Ascending aorta (tissue), 2 donors: ENCODE results near the gene CT47C1. TPM values are rescaled to one million over a fixed set of nuclear protein-coding genes. Genes with fewer than 3 reads are reported as not detected.
A peak's percentile ranks its signal among the peaks of the same experiment; 100 is the strongest.

Source experiments
- DNase-seq, 2 donors: peaks; one replicate each; pipeline ENCODE4 v3.0.0-alpha.2; 2019; ENCODE audit warnings: low spot score in 2 of 2
- H3K27ac ChIP-seq, 2 donors: fragments of 200-600 bp; sonication (generic); one replicate each; pipeline ENCODE4 v1.5.1; 2016 to 2017; ENCODE audit warnings: mild to moderate bottlenecking in 1 of 2
- H3K27me3 ChIP-seq: fragments of 200-600 bp; sonication (generic); one replicate; pipeline ENCODE4 v1.5.1; 2017
- H3K36me3 ChIP-seq, 2 donors: fragments of 200-600 bp; sonication (generic); one replicate each; pipeline ENCODE4 v1.5.1; 2016
- H3K4me1 ChIP-seq, 2 donors: fragments of 200-600 bp; sonication (generic); one replicate each; pipeline ENCODE4 v1.5.1; 2016 to 2017; ENCODE audit warnings: mild to moderate bottlenecking in 1 of 2
- H3K4me3 ChIP-seq, 2 donors: fragments of 200-600 bp; sonication (generic); one replicate each; pipeline ENCODE4 v1.5.1; 2016 to 2017; ENCODE audit warnings: mild to moderate bottlenecking in 1 of 2
- H3K9me3 ChIP-seq, 2 donors: fragments of 200-600 bp; sonication (generic); one replicate each; pipeline ENCODE4 v1.5.1; 2016
- CTCF ChIP-seq, 3 experiments: fragments of 200-600 bp in 2 of 3; fragments of 450-650 bp in 1 of 3; sonication (generic) in 2 of 3; IDR thresholded peaks; one replicate each; pipeline ENCODE4 v1.5.1; 2016 to 2019; ENCODE audit warnings: antibody characterized with exemption in 3 of 3, mild to moderate bottlenecking in 1 of 3, moderate library complexity in 1 of 3
- intact Hi-C: fragments of 100-400 bp; cut with DNase I; formaldehyde crosslinking; loops from one replicate; pipeline ENCODE4 v1.15.1; 2023
- total RNA-seq: library from RNA; depleted of rRNA; stranded (reverse); fragments of >200 nt; gene quantifications from one replicate; pipeline ENCODE4 v1.1.0, GENCODE V29; 2016

Gene CT47C1
- total RNA-seq, 1 donor from 2014 or later = not detected

DNA sequence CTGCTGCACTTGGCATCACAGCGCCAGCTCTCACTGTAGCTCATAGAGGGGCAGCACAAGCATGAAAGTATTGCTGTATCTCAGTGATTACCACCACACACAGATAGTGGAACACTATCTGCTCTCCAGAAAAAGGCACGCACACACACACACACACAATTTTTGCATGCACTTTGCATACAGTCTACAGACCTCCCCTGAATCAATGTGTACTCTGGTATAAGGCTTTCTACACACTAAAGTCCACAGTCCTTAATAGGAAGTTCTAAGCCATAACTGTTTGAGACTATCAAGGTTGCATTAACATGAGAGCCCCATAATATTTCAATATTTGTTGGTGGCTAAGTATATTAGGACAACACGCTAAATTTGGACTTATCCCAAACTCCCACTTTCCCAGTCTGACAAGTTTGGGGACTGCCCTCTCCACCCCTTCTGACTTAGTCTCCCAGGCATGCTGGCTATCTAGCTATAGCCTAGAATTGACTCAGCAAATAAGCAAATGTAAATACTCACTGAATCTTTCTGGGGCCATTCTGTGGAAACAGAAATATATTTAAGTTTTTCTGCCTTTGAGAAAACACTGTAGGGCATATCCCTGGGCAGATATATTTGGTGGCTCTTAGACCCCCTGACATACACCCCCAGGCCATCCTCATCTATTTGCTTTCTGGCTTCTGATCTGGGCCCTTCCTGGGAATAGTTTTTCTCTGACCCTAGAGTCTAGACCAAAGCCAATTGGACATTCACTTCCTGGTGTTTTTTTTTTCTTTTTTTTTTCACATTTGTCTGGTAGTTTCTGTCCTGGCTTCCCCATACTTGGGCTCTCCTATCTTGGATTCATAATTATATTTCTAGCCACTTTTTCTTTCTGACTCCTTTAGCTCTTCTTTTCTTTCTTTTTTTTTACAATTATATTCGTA lies 36.4 kb upstream of the CT47C1 start:
- Histone ChIP-seq H3K36me3 (no peaks in the 10 kb centered on the region), H3K4me1 (no peaks in the 10 kb centered on the region), H3K27me3 (no peaks in the 10 kb centered on the region), H3K4me3 (no peak overlapping the region), H3K9me3 (no peaks in the 10 kb centered on the region), H3K27ac (no peak overlapping the region)
- no peak for TF ChIP-seq CTCF (IDR thresholded peaks at IDR 0.05)
- DNase-seq = no peak
- intact Hi-C loops = no loop called here

DNA sequence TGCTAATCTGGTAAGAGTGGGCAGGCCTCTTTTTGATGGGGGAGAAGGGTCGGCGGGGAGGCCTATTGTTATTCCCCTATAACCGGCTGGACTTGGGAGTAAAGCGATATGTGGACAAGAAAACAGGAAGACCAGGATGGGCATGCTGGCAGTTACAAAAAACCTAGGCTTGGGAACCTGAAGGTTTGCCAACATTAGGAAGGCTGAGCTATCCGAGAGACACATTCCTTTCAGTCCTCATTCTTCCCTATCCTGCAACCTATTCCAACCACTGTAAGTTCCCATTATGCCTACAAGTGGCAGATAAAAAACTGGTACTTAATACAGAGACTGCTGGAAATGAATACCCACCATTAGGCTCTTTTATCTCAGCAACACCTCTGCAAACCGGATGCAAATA lies 32.4 kb upstream of the CT47C1 start:
- H3K9me3 ChIP-seq = no peaks in the 10 kb centered on the region
- no peak overlapping the region for H3K4me3 ChIP-seq
- intact Hi-C loops = no loop called here
- no peak overlapping the region for H3K27ac ChIP-seq
- DNase-seq = no peak
- no peak for TF ChIP-seq CTCF (IDR thresholded peaks at IDR 0.05)
- no peaks in the 10 kb centered on the region for H3K36me3 ChIP-seq
- H3K4me1 ChIP-seq = no peaks in the 10 kb centered on the region
- no peaks in the 10 kb centered on the region for H3K27me3 ChIP-seq

GRCh38 chrX:119041175-119041574 lies 31.6 kb upstream of the CT47C1 start:
- peak in 1 of 2 donors; percentile 79 for DNase-seq
- no peak overlapping the region for H3K4me3 ChIP-seq
- no peaks in the 10 kb centered on the region for H3K4me1 ChIP-seq
- no peak for TF ChIP-seq CTCF (IDR thresholded peaks at IDR 0.05)
- intact Hi-C loops = no loop called here
- H3K27me3 ChIP-seq = no peaks in the 10 kb centered on the region
- no peaks in the 10 kb centered on the region for H3K9me3 ChIP-seq
- H3K36me3 ChIP-seq = no peaks in the 10 kb centered on the region
- no peak overlapping the region for H3K27ac ChIP-seq

DNA sequence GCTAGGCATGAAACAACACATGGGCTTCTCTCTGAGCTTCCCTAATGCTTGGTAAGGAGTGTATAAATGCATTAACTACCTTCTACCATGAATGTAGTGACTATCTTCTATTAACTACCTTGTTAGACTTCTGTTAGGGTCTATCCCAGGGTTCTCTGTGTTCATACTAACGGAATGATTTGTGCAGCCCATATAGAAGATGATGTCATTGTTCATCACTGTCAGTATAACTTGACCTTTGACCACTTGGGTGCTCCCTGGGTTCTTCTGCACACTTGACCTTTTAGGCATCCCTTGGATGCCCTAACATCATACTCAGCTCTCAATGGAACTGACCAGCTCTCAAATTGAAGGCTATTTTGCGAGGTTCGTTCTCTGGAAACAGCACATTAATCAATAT lies 30.8 kb upstream of the CT47C1 start:
- H3K4me1 ChIP-seq = no peaks in the 10 kb centered on the region
- intact Hi-C loops = no loop called here
- no peak overlapping the region for H3K4me3 ChIP-seq
- no peaks in the 10 kb centered on the region for H3K9me3 ChIP-seq
- no peak overlapping the region for H3K27ac ChIP-seq
- H3K27me3 ChIP-seq = no peaks in the 10 kb centered on the region
- no peak for TF ChIP-seq CTCF (IDR thresholded peaks at IDR 0.05)
- H3K36me3 ChIP-seq = no peaks in the 10 kb centered on the region
- no peak for DNase-seq

- Histone ChIP-seq H3K36me3 (no peaks in the 10 kb centered on the region), H3K27ac (no peak overlapping the region), H3K4me1 (no peaks in the 10 kb centered on the region), H3K9me3 (no peaks in the 10 kb centered on the region), H3K4me3 (no peak overlapping the region), H3K27me3 (no peaks in the 10 kb centered on the region)
- DNase-seq = no peak
- intact Hi-C loops = no loop called here
- TF ChIP-seq CTCF (IDR thresholded peaks at IDR 0.05) = no peak
Observed at GRCh38 chrX:119042996-119043395, 29.8 kb upstream of the CT47C1 start.
